IMR-90 (cell line): Measurements from ENCODE around the gene LEF1. TPM values are rescaled to one million over a fixed set of nuclear protein-coding genes. Genes with fewer than 3 reads are reported as not detected.

Experiments used
- ATAC-seq: fragments of 200-7000 bp; cut with Tn5 transposase; 2 replicates; pipeline ENCODE4 v1.9.1; 2020; ENCODE audit warnings: low read depth, mild to moderate bottlenecking, moderate library complexity
- BruUV-seq: library from RNA; stranded (reverse); fragments of 400-500 nt; replicated peaks from 2 replicates; lab custom pipeline; 2021; lab: Mats Ljungman, UMichigan
- CTCF ChIA-PET: fragments of 300-600 bp; formaldehyde crosslinking; extraction: SDS; loops from one replicate; lab custom pipeline; 2021; ENCODE audit warnings: antibody characterized with exemption; lab: Yijun Ruan, JAX
- POLR2A ChIA-PET: fragments of 300-600 bp; sonication (Branson Sonifier 250); formaldehyde crosslinking; loops from one replicate; lab custom pipeline; 2022; ENCODE audit warnings: antibody characterized with exemption; ENCODE audit not compliant: unreplicated experiment; lab: Charles Lee
- DNase-seq: peaks from one replicate; pipeline ENCODE4 v3.0.0; 2013
- H2AFZ ChIP-seq: replicated peaks from 2 replicates; pipeline ENCODE3; 2013; ENCODE audit warnings: low read length, mild to moderate bottlenecking; ENCODE audit not compliant: poor library complexity
- H2AK5ac ChIP-seq: 2 replicates; pipeline ENCODE4 v1.6.1; 2013; ENCODE audit warnings: low read depth, low read length, inconsistent platforms
- H2AK9ac ChIP-seq: replicated peaks from 2 replicates; pipeline ENCODE3; 2013; ENCODE audit warnings: mild to moderate bottlenecking, low read depth, low read length, moderate library complexity; ENCODE audit not compliant: poor library complexity
- H2BK120ac ChIP-seq: 2 replicates; pipeline ENCODE4 v1.6.1; 2013; ENCODE audit warnings: low read depth, low read length, inconsistent platforms
- H2BK15ac ChIP-seq: 3 replicates; pipeline ENCODE4 v1.6.1; 2013; ENCODE audit warnings: low read depth, low read length, inconsistent platforms
- H2BK20ac ChIP-seq: 2 replicates; pipeline ENCODE4 v1.6.1; 2013; ENCODE audit warnings: low read depth, mild to moderate bottlenecking, inconsistent platforms, low read length, moderate library complexity
- H2BK5ac ChIP-seq: 2 replicates; pipeline ENCODE4 v1.6.1; 2013; ENCODE audit warnings: mild to moderate bottlenecking, low read depth, low read length, inconsistent platforms; ENCODE audit not compliant: poor library complexity, severe bottlenecking
- H3K14ac ChIP-seq: replicated peaks from 2 replicates; pipeline ENCODE4 v1.6.1; 2013; ENCODE audit warnings: low read depth, low read length, inconsistent platforms
- H3K18ac ChIP-seq: 2 replicates; pipeline ENCODE4 v1.6.1; 2013; ENCODE audit warnings: low read depth, low read length, control low read depth
- H3K23ac ChIP-seq: 2 replicates; pipeline ENCODE4 v1.6.1; 2013; ENCODE audit warnings: low read depth, low read length, inconsistent platforms
- H3K27ac ChIP-seq: 2 replicates; pipeline ENCODE4 v1.5.1; 2013; ENCODE audit warnings: mild to moderate bottlenecking, control low read depth, low read length; ENCODE audit not compliant: insufficient read depth
- H3K27me3 ChIP-seq: 2 replicates; pipeline ENCODE4 v1.6.1; 2013; ENCODE audit warnings: low read length; ENCODE audit not compliant: control insufficient read depth, insufficient read depth
- H3K36me3 ChIP-seq: 2 replicates; pipeline ENCODE4 v1.6.1; 2013; ENCODE audit warnings: low read length, mixed read lengths; ENCODE audit not compliant: control insufficient read depth, insufficient read depth
- H3K4ac ChIP-seq: 2 replicates; pipeline ENCODE4 v1.6.1; 2013; ENCODE audit warnings: low read depth, low read length, inconsistent platforms
- H3K4me1 ChIP-seq: 2 replicates; pipeline ENCODE4 v1.6.1; 2013; ENCODE audit warnings: low read length, mixed read lengths; ENCODE audit not compliant: control insufficient read depth, insufficient read depth
- H3K4me2 ChIP-seq: 2 replicates; pipeline ENCODE4 v1.6.1; 2013; ENCODE audit warnings: low read depth, mild to moderate bottlenecking, control low read depth, low read length, moderate library complexity
- H3K4me3 ChIP-seq: 2 replicates; pipeline ENCODE4 v1.5.1; 2013; ENCODE audit warnings: low read depth, mild to moderate bottlenecking, control low read depth, low read length, moderate library complexity; ENCODE audit not compliant: insufficient read depth
- H3K56ac ChIP-seq: 2 replicates; pipeline ENCODE4 v1.6.1; 2013; ENCODE audit warnings: low read length, inconsistent platforms; ENCODE audit not compliant: insufficient read depth; ENCODE audit errors: extremely low read depth
- H3K79me1 ChIP-seq, 2 experiments: 2 replicates each; pipeline ENCODE4 v1.6.1; 2013; ENCODE audit warnings: low read length in 2 of 2, inconsistent platforms in 1 of 2, low read depth in 1 of 2
- H3K9ac ChIP-seq: 2 replicates; pipeline ENCODE4 v1.6.1; 2013; ENCODE audit warnings: low read depth, low read length, control low read depth
- H3K9me1 ChIP-seq: 2 replicates; pipeline ENCODE4 v1.6.1; 2013; ENCODE audit warnings: low read length, inconsistent platforms; ENCODE audit not compliant: insufficient read depth
- H3K9me3 ChIP-seq: 2 replicates; pipeline ENCODE4 v1.6.1; 2013; ENCODE audit warnings: low read length; ENCODE audit not compliant: control insufficient read depth, insufficient read depth
- H4K20me1 ChIP-seq: 2 replicates; pipeline ENCODE4 v1.6.1; 2013; ENCODE audit warnings: low read length, inconsistent platforms; ENCODE audit not compliant: insufficient read depth
- H4K5ac ChIP-seq: 2 replicates; pipeline ENCODE4 v1.6.1; 2013; ENCODE audit warnings: mild to moderate bottlenecking, low read depth, low read length, control low read depth
- H4K8ac ChIP-seq, 2 experiments: 2 replicates each; pipeline ENCODE4 v1.6.1; 2013; ENCODE audit warnings: low read depth in 2 of 2, low read length in 2 of 2, control low read depth in 1 of 2, inconsistent platforms in 1 of 2
- H4K91ac ChIP-seq: 2 replicates; pipeline ENCODE4 v1.6.1; 2013; ENCODE audit warnings: low read depth, low read length, inconsistent platforms; ENCODE audit not compliant: insufficient read depth
- CEBPB ChIP-seq: IDR thresholded peaks from 2 replicates; pipeline ENCODE4 v1.6.1; 2012; ENCODE audit warnings: low read depth, low read length, improper control_type of control experiment
- SMC3 ChIP-seq: fragments of 150-350 bp; IDR thresholded peaks from 2 replicates; pipeline ENCODE4 v1.6.1; 2016; ENCODE audit warnings: low read depth, mild to moderate bottlenecking, antibody characterized with exemption, low read length, moderate library complexity
- WGBS, 2 experiments: methylation state at CpG; one replicate each; pipeline versions ENCODE4 v1.1.5 to v1.1.7; 2013; ENCODE audit warnings: missing lambda C conversion rate in 2 of 2; ENCODE audit not compliant: insufficient read length in 1 of 2; ENCODE audit errors: extremely low coverage in 2 of 2; 5-methylcytosine and 5-hydroxymethylcytosine counted together
- dilution Hi-C: fragments of 300-500 bp; cut with HindIII; formaldehyde crosslinking; loops from one replicate; pipeline ENCODE4 v1.14.3; 2018; ENCODE audit warnings: low sequenced_read_pairs; ENCODE audit not compliant: unreplicated experiment
- in situ Hi-C: fragments of 300-500 bp; cut with MboI; formaldehyde crosslinking; loops from 3 replicates; pipeline ENCODE4 v1.14.3; 2019; ENCODE audit warnings: low sequenced_read_pairs, inconsistent platforms, mixed read lengths
- intact Hi-C: fragments of 100-400 bp; cut with micrococcal nuclease; formaldehyde crosslinking; loops from 2 replicates; pipeline ENCODE4 v1.10.0; 2022
- polyA plus RNA-seq, 3 experiments: library from polyadenylated mRNA; depleted of rRNA; stranded (reverse); fragments of >200 nt; gene quantifications; 2 replicates each; pipeline ENCODE4 v1.2.3, GENCODE V29; 2012; ENCODE audit warnings: low replicate concordance in 1 of 3
- total RNA-seq: library from RNA; depleted of rRNA; stranded (reverse); fragments of >200 nt; gene quantifications from 2 replicates; pipeline ENCODE4 v1.2.3, GENCODE V29; 2012

LEF1 gene
- total and polyA plus RNA-seq, 2 of the 4 experiments (the other 2 are of a cell fraction): 1.7 to 1.8 TPM

- H4K91ac ChIP-seq: no peak overlapping the region
- no peaks in the 10 kb centered on the region; the same call in 1 of the 2 replicates for H3K4me1 ChIP-seq
- no peak overlapping the region for H4K8ac ChIP-seq
- ATAC-seq (no peak), DNase-seq (no peak)
- no peak overlapping the region for H3K23ac ChIP-seq
- no peak overlapping the region for H3K9ac ChIP-seq
- no peak overlapping the region for H3K4me2 ChIP-seq
- H3K56ac ChIP-seq: no peak overlapping the region
- no peak for TF ChIP-seq SMC3
- TF ChIP-seq CEBPB: no peak
- no peak overlapping the region for H2BK120ac ChIP-seq
- no peak overlapping the region for H2AK9ac ChIP-seq
- H3K18ac ChIP-seq: no peak overlapping the region
- no peaks in the 10 kb centered on the region for H4K20me1 ChIP-seq
- no peak overlapping the region for H3K4ac ChIP-seq
- H2BK5ac ChIP-seq: no peak overlapping the region
- no peak overlapping the region for H4K5ac ChIP-seq
- no peaks in the 10 kb centered on the region for H3K9me3 ChIP-seq
- POLR2A ChIA-PET: no interaction called here
- H3K27me3 ChIP-seq: no peaks in the 10 kb centered on the region
- H3K79me1 ChIP-seq: no peaks in the 10 kb centered on the region
- H2AFZ ChIP-seq: no peak overlapping the region
- no TSS peak for BruUV-seq
- CTCF ChIA-PET: interaction anchor here (0.6 kb wide), 1 partner anchor 138 kb away, joined by 3 read pairs; no protein-coding TSS in a partner anchor
- no CpG with 5 or more reads among the region's 5 CpGs for WGBS, 2 experiments
- H2AK5ac ChIP-seq: no peak overlapping the region
- no peak overlapping the region for H2BK20ac ChIP-seq
- no peak overlapping the region for H2BK15ac ChIP-seq
- in situ Hi-C loops: no loop called here
- no peak overlapping the region for H3K27ac ChIP-seq
- H3K36me3 ChIP-seq: no peaks in the 10 kb centered on the region
- dilution Hi-C loops: no loop called here
- no peaks in the 10 kb centered on the region for H3K9me1 ChIP-seq
- no peak overlapping the region for H3K14ac ChIP-seq
- no peak overlapping the region for H3K4me3 ChIP-seq
- intact Hi-C loops: no loop called here
These were observed 55.5 kb downstream of the LEF1 start for GRCh38 chr4:108113229-108113628.
